GM21367 (cell line): ENCODE measurements around the gene TEX35.

Experiments used
- ATAC-seq: cut with Tn5 transposase; IDR thresholded peaks from one replicate; pipeline ENCODE4 v1.9.1; 2021; ENCODE audit not compliant: unreplicated experiment

Gene TEX35

DNA sequence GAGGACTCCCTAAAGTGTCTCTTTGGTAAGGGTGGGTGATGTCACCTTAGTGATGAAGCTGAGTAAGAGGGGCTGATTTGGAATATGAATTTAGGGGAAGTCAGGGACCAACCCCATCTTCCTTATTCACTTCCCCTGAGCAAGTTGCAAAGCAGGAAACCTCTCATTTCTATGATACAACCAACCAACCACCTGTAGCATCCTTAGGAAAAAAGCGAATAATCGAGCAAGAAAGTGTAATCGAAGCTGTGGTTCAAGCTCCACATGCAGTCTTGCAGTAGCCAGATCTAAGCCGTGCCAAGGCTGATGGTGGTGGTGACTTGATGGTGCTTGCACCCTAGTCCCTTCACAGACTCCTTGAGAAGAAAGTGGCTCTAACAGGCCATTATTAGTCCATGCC lies 3.2 kb downstream of the TEX35 start:
- ATAC-seq: no peak

DNA sequence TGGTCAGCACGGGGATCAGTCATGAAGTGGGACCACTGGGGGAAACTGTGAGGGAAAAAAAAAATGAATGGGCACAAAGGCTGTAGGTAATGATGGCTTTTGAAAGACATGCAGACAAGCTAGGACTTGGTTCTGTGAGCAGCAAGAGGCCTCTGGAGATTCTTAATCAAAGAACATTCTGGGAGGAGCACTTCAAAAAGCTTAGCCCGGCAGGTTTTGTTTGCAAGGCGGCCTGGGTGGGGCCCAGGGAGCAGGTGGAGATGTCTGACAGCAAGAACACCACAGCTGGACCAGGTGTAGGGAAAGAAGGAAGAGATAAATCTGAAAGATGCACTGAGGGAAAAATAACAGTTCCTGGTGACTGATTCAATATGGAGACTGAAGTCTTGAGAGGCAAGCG lies 6.0 kb downstream of the TEX35 start:
- no peak for ATAC-seq

DNA sequence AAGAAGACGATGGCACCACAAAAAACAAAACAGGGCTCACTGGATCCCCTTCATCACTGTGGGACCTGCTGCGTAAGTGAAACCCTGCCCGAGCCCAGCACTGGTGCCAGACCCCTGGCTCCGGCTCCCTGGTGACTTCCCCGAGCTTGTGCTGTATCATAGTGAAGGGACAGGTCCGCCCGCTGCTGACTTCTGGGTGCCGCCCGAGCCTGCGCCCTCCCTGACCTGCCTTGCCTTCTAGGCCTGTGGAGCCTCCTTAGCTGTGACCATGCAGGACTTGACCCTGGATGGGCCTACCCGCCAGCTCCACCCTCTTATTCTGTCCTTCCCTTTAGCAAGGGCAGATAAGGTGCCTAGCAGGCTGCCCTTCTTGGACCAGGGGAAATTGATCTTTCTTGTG lies 7.9 kb downstream of the TEX35 start:
- ATAC-seq: no peak

DNA sequence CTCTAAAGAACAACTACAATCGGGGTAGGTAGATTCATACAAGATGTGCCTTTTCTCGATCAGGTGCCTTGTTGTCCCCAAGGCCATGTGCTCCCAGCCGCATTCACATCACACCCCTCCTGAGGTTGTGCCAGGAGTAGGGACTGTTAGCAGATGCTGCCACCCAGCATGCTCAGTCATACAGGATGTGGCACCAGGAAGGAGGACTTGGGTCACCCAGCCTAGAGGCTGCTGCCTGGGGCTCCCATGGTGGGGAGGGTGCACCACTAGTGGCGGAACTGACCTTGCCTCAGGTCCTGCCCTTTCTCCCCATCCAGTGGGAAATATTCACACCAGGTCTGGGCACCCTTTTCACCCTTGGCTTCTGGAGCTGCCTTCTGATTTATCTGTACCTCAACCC lies 8.3 kb downstream of the TEX35 start:
- ATAC-seq: no peak

DNA sequence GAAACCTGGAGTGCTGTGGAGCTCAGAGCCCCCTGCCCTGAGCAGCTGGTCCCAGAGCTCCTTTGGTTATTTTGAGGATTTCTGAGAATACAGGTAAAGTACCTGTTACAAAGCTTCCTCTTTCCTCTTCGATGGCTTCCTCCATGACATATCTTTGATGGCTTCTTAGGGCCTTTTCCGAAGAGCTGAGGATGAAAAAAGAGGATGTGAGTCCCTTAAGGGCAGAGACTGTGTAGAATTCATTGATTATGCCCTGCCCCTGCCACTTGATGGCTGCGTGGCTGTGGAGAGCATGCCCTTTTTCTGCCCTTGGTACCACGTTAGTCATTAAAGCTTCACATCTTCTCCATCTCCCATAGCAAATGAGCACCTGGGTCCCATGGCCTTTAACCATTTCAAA lies 14.2 kb downstream of the TEX35 start:
- ATAC-seq: no peak

DNA sequence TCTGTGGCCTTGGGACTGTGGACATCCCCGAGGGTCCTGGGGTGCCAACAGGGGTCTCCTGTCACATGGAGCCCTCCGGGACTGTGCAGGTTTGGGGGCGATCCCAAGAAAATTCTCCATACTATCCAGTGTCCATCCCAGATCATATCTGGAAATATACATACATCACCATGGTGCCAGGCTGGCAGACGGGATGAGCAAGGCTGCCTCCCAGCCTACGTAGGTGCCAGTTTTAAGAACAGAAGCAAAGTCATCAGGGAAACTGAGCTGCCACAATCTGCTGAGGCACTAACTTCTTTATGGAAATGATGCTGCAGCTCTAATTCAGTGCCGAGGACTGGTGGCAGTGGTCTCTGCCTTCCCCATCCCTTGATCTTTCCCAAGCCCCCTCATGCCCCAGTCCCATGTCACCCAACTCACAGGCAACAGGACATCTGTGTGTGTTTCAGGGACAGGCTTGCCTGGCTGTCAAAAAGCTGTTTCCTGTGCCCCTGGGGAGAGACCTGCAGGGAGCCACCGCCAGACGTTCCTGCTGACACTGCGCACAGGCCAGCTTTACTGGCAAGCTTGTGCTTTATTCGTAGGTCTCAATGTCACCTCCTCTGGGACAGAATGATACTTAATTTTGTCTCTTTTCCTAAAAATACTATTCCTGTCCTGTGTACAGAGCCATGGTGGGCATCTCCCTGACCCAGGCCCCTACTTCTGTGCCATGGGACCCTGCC lies 15.5 kb downstream of the TEX35 start:
- no peak for ATAC-seq

DNA sequence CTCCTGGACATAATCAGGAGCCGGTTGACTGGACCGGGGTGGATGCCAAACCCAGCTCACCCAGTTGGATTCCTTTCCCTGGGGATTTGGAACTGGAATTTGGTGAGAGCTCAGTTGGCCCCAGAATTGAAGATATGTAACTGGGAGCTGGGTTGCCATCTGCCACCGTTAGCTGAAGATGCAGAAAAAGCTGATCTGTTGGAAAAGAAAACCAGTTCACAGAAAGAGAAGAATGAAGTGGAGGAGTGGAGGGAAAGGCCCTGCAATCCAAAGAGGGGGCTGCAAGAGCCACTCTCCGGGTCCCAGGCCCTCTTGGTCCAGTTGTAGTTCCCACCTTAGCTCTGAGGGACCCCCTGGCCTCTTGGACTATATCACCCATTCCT lies 16.0 kb downstream of the TEX35 start:
- ATAC-seq: no peak

DNA sequence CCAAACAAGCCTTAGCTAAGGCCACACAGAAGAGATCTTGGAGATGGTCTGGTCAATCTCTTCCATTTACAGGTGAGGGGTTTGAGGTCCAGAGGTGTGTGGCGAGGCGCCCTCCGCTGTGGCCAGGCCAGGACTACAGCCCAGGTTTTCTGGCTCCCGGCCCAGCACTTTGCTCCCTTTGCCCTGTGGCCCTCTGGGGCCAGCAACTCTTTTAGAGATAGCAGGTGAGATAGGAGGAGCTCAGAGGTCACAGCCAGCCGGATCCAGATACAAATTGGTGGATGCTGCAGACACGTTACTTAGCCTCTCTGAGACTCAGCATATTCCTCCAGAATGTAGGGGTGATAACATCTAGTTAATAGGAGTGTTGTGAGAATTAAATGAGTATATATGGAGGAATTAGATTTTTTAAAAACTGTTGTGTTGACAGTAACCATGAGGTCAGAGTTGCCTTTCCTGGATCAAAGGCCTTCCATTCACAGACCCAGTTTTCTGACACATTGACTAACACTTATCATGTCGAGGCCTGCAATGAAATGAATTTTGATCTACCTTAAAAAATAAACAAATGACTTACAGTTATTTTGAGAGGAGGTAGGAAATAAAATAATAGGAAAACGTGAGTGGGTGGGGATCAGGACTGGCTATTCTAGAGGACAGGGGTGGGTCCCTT lies 16.6 kb downstream of the TEX35 start:
- ATAC-seq: no peak

DNA sequence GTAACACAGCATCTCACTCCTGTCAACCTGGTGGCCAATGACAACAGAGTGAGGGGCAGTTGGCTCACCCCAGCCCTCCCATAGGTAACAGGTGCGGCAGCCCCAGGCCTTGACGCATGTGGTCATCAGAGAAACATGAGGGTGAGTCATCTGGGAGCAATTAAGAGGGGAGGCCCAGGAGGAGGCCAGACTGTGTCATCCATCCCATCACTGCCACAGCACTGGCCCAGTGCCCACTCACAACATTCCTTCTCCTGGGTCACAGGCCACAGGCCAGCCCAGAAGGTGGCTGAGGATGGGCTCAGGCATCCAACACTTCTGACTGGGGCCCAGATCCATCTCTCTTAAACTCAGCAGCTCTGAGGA lies 17.1 kb downstream of the TEX35 start:
- no peak for ATAC-seq

DNA sequence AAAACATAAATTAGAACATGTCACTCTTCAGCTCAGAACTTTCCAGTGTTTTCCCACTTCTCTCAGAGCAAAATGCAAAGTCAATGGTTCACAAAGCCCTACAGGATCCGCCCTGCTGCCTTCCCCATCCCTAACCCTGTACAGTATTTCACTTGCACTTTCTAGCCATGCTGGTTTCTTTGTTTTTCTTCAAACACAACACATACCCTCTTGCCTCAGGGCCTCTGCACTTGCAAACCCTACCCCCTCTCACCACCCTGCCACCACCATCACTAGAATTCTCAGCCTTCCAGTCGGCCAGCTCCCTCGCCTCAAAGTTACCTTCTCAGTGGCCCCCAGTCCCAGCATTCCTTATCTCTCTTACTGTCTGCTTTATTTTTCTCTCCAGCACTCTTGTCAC lies 17.6 kb downstream of the TEX35 start:
- ATAC-seq: no peak

DNA sequence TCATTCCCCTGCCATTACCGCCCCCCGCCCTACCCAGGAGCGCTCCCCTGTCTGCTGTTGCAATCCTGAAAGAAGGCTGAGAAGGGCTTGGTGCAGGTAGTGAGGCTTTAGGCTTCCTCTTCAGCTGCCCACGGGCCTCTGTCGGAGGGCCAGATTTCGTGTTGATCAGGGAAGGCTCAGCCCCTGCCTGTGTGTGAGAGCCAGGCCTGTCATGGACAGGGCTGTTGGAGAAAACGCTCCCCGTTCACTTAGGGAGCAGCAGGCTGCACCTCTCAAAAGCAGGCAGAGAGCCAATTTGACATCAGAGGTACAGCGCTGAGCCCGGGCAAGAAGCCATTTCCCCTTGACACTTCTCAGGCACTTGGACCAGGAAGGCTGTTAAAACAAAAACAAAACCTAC lies 19.0 kb downstream of the TEX35 start:
- no peak for ATAC-seq

DNA sequence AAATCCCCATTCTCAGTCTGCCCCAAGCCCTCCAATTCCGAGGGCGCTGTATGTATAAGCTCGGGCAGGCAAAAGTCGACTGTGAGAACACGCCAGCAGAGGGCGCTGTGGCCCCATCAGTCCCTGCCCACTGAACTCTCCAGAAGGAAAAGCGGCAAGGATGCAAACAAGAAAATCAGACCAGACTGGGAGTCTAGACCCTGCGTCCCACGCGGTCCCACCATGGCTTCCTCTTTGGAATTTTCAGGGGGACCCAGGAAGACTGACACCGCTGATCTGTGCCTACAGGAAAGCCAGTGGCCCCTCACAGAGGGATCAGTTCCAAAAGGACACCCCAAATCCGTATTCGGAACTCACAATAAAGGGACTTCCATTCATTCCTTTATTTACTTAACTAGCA lies 19.5 kb downstream of the TEX35 start:
- ATAC-seq: peak; percentile 75

DNA sequence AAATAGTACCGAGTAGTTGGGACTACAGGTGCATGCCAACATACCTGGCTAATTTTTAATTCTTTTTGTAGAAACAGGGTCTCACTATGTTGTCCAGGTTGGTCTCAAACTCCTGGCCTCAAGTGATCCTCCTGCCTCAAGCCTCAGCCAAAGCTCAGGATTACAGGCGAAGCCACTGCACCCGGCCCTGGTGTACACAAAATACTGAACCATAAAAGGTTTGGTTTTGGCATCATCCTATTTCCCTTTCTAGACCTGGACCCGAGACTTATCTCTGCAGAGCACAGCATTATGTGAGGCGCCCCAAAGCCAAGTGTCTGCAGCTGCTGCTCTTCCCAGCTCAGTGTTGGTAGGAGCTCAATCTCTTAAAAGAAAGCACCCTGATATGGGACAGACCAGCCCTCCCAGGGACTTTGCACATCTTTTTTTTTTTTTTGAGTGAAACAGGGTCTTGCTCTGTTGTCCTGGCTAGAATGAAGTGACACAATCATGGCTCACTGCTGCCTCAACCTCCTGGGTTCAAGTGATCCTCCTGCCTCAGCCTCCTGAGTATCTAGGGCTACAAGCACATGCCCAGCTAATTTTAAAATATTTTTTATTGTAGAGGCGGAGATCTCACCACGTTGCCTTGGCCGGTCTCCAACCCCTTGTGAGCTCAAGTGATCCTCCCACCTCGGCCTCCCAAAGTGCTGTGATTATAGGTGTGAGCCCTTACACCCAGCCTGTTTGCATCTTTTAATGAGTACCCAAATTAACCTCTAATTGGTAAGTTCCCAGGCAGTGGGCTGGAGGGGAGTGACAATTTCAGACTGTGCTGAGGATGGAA lies 20.4 kb downstream of the TEX35 start:
- no peak for ATAC-seq

DNA sequence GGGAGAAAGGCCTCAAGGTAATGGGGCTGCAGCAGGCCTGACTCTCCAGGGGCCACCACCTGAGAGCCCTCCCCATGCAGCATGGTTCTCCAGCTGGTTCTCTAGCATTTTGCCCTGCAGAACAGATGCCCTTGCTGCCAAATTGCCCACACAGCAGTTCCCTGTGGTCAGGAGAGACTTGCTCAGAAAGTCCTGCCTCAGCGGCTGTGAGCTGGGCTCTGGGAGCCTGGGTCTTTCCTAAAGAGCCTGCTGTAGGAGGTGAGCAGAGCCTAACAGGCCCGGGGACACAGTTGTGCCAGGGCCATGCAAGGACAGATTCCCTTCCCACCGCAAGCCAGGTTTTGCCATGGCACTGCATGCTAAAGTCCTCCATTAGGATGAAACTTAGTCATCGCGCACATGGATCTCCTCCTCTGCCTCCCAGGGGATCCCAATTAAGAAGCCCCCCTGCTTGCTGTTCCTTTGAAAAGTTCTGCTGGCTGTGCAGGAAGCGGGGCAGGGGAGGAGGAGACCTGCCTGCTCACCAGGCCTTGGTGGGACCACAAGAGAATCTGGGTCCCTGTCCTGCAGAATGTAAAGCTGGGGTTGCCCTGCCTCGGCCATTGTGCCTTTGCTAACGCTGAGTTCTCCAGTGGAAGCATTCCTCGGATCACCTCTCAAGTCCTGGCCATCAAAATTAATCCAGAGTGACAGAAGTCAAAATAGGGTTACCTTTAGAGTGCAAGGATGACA lies 21.4 kb downstream of the TEX35 start:
- no peak for ATAC-seq

DNA sequence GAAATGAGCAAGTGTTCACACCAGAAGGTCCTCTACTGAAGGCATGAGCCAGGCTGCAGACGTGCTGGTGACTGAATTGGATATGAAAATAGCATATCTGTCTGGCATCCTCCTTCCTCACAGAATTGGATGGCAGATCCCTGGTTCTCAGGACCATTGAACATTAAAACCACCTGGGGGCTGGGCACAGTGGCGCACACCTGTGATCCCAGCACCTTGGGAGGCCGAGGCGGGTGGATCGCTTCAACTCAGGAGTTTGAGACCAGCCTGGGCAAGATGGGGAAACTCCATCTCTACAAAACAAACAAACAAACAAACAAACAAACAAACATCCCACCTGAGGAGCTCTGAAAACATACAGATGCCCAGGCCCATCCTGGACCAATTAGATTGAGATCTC lies 23.4 kb downstream of the TEX35 start:
- no peak for ATAC-seq

DNA sequence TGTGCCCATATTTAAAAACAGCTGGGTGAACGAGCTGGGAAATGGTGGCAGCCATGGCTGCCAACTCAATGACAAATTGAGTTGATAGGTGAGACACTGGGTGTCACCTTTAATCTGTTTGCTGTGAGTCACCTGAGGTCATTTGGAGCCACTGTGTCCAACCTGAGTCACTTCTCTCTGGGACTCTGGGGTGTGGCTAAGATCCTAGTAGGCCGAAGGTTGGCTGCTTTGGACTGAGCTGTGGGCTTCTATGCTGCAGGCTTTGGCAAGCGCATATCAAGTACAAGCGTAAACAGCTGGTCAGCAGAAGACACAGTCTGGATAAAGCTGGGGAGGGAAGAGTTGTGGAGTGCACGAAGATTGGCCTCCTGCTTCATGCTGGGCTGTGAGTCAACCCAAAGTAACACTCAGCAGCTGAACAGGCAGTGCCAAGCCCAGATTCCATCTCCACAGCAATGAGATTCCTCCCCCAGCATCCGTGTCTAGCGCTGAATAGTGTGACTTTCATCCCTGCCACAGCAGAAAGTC lies 24.0 kb downstream of the TEX35 start:
- ATAC-seq: no peak

DNA sequence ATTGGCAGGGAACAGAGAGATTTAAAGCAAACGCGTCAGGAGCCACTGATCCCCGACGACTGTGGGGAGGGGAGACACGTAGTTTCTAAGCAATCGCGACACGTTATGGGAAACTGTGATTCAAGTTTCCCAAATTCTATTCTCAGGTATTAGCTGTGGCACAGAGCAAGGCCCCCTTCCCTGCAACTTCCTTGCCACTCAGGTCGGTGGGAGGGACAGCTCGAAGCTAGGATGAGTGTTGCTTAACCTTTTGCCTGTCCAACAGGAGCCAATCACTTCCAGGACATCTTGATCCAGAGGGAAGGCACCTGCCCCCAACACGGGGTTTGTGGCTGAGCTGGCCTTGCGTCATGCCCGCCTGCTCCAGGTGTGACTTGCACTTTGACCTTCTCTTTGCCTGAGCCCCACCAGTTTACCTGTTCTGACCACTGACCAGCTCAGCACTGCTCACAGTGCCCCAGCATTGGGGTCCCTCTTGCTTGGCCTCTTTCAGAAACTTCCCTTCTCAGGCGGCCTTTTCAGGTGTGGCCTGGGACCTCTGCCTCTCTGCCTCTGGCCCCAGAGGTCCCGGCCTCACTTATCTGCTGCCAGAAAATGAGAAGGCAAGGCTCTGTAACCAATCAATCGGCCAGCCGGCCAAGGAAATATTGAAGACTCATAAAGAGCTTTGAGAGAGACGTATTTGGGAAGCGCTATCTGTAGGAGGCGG lies 24.6 kb downstream of the TEX35 start:
- ATAC-seq: no peak

DNA sequence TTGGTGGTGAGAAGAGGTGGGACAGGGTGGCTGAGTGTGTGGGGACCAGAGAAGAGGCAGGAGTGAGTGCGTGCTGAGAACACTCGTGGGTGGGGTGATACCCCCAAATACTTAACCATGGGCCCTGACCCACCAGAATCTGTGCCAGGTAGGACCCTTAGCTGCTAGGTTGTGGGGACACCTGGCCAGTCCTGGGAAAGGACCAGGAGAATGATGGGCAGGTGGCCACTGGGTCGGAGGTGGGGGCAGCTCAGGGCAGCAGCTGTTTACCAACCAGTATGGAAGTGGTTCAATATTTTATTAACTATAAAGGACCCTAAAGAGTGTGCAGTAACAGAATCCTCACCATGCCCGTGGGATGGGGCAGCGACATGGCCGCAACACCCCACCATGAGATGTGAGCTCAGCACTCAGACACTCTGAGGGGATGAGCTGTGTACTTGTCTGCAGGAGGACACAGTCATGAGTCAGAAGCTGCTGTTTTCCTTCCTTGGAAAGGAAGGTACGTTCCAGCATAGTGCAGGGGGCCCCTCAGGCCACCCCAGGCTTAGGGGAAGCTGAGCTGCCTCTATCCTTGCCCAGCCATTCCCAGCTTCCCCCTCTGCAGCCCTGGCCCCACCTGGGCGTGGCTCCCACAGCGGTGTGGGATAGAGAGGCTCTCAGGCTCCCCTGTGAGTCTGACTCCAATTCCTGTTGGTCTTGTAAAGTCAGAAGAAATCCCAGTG lies 25.4 kb downstream of the TEX35 start:
- ATAC-seq: no peak

DNA sequence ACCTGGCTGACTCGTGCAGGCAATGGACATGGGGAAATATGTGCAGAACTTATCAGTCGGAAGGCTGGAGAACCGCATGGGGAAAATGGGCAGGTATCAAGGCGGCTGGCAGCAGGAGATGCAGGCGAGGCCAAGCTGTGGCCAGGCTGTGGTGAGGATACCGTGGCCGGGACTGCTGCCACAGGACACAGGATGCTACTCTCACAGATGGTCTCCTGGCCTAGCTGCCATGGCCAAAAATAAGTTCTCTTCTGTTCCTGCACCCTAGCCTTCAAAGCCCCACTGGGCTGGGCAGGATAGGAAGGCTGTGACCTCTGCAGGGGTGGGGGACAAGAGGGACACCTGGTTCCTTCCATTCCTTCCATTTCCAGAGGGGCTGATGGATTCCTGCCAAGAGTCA lies 26.4 kb downstream of the TEX35 start:
- no peak for ATAC-seq

DNA sequence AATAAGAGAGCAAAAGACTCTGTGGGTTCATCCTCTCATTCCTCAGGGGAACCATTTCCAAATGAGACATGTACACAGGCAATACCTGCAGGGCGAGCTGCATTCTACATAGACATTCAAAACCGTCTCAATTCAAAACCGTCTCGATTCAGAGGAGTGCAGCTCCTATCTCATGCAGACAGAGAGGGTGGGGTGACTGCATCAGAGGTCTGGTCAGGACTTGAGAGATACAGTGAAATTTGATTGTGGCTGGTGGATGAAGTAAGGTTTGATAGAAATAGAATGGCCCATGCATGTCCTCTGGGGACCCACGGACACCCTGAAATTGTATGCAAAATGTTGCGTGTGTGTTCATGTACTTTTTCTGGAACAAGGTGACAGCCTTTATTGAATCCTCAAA lies 27.3 kb downstream of the TEX35 start:
- ATAC-seq: no peak
